NCI-H187 (cell line): ENCODE data around the gene TEX54.
"Not testable (repeated sequence)": the region's sequence is repeated elsewhere in the genome, so short reads cannot be mapped to it uniquely, and the experiment has no call there.

Source experiments
- DNase-seq, 2 experiments: peaks; one replicate each; lab custom pipeline; 2025; lab: John Stamatoyannopoulos, UW

TEX54 gene

GRCh38 chr11:62832336-62833234, at the start of gene TEX54:
Gene TEX54, minus strand, starts transcription at chr11:62832841.
- no peak for DNase-seq

- DNase-seq: no peak
These were observed 49.7 kb upstream of the TEX54 start for GRCh38 chr11:62882431-62882749.

- DNase-seq: peak; percentile 71 to 86
These were observed 49.2 kb upstream of the TEX54 start for GRCh38 chr11:62881579-62882430.

GRCh38 chr11:62880803-62881578, 48.4 kb upstream of the TEX54 start, which contains the start of gene SLC3A2:
Gene SLC3A2, plus strand, starts transcription at chr11:62880896. Its CDS starts 128 bp downstream, at chr11:62881024.
- DNase-seq: peak; percentile 72 to 86

- DNase-seq: no peak
These were observed 47.7 kb upstream of the TEX54 start for GRCh38 chr11:62880231-62880802.

GRCh38 chr11:62879235-62879978, 46.8 kb upstream of the TEX54 start:
- no peak for DNase-seq

- no peak for DNase-seq
These were observed 44.1 kb upstream of the TEX54 start for GRCh38 chr11:62876712-62877111.

- no peak for DNase-seq
These were observed 43.2 kb upstream of the TEX54 start for GRCh38 chr11:62875698-62876478.

- no peak for DNase-seq
These were observed 42.2 kb upstream of the TEX54 start for GRCh38 chr11:62874851-62875250.

GRCh38 chr11:62865635-62866034, 33.0 kb upstream of the TEX54 start:
- DNase-seq: no peak

- DNase-seq: no peak
These were observed 31.2 kb upstream of the TEX54 start for GRCh38 chr11:62863687-62864335.

GRCh38 chr11:62861564-62862192, 29.0 kb upstream of the TEX54 start:
- DNase-seq: not testable (repeated sequence)

GRCh38 chr11:62860835-62861563, 28.4 kb upstream of the TEX54 start:
- DNase-seq: no peak

GRCh38 chr11:62859281-62859703, 26.7 kb upstream of the TEX54 start:
- DNase-seq: not testable (repeated sequence)

GRCh38 chr11:62858201-62858600, 25.6 kb upstream of the TEX54 start:
- no peak for DNase-seq

- no peak for DNase-seq
These were observed 24.9 kb upstream of the TEX54 start for GRCh38 chr11:62857541-62857982.

- DNase-seq: peak in 1 of 2 experiments; percentile 72
These were observed 23.8 kb upstream of the TEX54 start for GRCh38 chr11:62856333-62856895.
